AG09309 (cell line): ENCODE data around the gene SULT1E1.

Source experiments
- DNase-seq: peaks from one replicate; pipeline ENCODE4 v3.0.0-alpha.2; 2010; ENCODE audit warnings: low read depth
- H3K4me3 ChIP-seq: 2 replicates; pipeline ENCODE4 v1.5.1; 2011; ENCODE audit warnings: mild to moderate bottlenecking, low read depth, low read length, moderate library complexity; ENCODE audit not compliant: control insufficient read depth
- CTCF ChIP-seq: IDR thresholded peaks from 2 replicates; pipeline ENCODE4 v1.5.1; 2011; ENCODE audit warnings: mild to moderate bottlenecking, low read depth, low read length, inconsistent platforms; ENCODE audit not compliant: insufficient read depth, control insufficient read depth; ENCODE audit errors: missing control alignments

The SULT1E1 gene

GRCh38 chr4:69835766-69836165 is 24.2 kb downstream of the SULT1E1 start:
- no peak for DNase-seq
- no peak for TF ChIP-seq CTCF
- H3K4me3 ChIP-seq, result no peak overlapping the region

- no peak for DNase-seq
- no peak for TF ChIP-seq CTCF
- no peak overlapping the region for H3K4me3 ChIP-seq
These were observed 26.7 kb downstream of the SULT1E1 start for GRCh38 chr4:69833251-69833650.

- H3K4me3 ChIP-seq, result no peak overlapping the region
- DNase-seq, result no peak
- TF ChIP-seq CTCF, result no peak
These were observed 27.5 kb downstream of the SULT1E1 start for GRCh38 chr4:69832326-69833030.

- no peak for TF ChIP-seq CTCF
- DNase-seq, result no peak
- H3K4me3 ChIP-seq, result no peak overlapping the region
These were observed 28.2 kb downstream of the SULT1E1 start for GRCh38 chr4:69831646-69832325.

- H3K4me3 ChIP-seq, result no peak overlapping the region
These were observed 28.7 kb downstream of the SULT1E1 start for GRCh38 chr4:69831270-69831627.

More at GRCh38 chr4:69831270-69831627, 28.7 kb downstream of the SULT1E1 start:
- DNase-seq, result no peak
- TF ChIP-seq CTCF, result no peak
